Measurements from ENCODE around the gene MRPL23.

DNA sequence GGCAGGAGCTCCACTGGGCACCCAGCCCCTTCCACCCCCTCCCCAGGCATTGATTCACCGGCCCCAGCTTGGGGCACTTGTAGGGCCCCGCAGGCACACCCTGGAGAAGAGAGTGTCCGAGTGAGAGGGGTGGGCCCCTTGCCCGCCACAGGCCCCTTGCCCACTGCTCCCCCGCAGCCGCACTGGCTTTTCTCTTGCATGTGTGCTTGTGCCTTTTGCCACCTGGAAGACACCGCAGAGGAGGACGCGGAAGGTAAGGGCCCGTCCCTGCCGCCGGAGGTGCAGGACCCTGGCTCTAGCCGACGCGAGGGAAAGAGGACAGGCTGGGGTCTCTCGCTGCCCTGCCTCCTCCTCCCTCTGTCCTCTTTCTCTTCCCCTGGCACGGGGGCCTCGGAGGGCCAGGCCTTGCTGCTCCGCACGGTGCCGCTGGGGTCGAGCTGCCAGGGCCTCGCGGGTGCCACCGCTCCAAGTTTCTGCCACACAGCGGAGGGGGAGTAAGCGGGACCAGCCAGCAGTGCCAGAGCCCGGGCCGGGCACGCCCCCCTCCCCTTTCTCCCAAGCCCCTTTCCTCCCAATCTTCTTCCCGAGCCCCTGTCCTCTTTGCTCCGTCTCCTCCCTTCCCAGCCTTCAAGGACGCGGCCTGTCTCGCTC is 18.1 kb upstream of the MRPL23 start:
- TF ChIP-seq, protein P1, sequence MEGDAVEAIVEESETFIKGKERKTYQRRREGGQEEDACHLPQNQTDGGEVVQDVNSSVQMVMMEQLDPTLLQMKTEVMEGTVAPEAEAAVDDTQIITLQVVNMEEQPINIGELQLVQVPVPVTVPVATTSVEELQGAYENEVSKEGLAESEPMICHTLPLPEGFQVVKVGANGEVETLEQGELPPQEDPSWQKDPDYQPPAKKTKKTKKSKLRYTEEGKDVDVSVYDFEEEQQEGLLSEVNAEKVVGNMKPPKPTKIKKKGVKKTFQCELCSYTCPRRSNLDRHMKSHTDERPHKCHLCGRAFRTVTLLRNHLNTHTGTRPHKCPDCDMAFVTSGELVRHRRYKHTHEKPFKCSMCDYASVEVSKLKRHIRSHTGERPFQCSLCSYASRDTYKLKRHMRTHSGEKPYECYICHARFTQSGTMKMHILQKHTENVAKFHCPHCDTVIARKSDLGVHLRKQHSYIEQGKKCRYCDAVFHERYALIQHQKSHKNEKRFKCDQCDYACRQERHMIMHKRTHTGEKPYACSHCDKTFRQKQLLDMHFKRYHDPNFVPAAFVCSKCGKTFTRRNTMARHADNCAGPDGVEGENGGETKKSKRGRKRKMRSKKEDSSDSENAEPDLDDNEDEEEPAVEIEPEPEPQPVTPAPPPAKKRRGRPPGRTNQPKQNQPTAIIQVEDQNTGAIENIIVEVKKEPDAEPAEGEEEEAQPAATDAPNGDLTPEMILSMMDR (IDR thresholded peaks at IDR 0.05) = no peak
- no peak for TF ChIP-seq POLR2A (IDR thresholded peaks at IDR 0.05)

Measured in uterus (tissue), 2 donors.